ENCODE results near the gene ETF1.
"Not testable (repeated sequence)": the region's sequence is repeated elsewhere in the genome, so short reads cannot be mapped to it uniquely, and the experiment has no call there.

The ETF1 gene

DNA sequence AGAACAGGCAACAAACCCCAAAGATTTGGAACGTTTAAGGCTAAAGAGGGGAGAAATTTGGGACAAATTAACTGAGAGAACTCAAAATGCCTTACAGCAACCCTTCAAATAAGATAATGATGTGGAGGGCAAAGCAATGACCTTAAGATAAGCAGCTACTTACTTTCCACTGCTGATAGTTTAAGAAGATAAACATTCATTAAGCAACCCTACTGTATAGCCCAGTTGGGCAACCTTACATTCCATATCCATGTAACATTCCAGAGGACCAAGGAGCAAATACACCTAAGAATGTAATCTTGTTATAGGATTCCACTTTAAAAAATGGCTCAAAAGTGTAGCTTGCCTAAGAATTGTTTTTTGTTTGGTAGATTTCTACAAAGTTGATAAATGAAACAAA lies 14.8 kb downstream of the ETF1 start:
- DNase-seq: no peak

- DNase-seq: no peak
Observed at GRCh38 chr5:138527170-138527569, 15.9 kb downstream of the ETF1 start.

DNA sequence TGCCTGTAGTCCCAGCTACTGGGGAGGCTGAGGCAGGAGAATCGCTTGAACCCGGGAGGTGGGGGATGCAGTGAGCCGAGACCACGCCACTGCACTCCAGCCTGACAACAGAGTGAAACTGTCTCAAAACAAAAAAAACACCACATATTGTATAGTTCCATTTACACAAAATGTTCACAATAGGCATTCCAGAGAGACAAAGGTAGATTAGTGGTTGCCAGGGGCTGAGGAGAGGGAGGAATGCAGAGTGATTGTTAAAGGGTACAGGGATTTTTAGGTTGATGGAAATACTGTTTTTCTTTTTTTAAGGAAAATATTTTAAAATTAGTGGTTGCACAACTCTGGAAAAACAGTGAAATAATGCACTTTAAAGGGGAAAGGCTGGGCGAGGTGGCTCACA lies 19.6 kb downstream of the ETF1 start:
- no peak for DNase-seq

- DNase-seq: no peak
Observed at GRCh38 chr5:138520971-138521370, 22.1 kb downstream of the ETF1 start.

DNA sequence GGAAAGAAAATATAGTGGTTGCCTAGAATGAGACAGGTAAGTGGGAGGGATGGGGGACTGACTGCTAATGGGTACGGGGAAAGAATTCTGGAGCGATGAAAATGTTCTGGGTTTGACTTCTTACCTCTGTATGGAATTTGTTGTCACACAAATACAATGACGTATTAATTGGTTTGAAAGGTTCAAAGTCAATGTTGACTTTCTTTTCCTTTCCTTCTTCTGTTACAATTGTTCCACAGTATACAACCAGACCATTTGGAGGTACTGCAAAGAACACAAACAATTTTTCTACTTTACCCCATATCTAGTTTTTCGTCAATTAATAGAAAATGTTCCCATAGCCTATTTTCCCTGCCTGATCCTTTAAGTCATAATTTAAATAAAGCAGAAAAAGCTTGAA lies 25.6 kb downstream of the ETF1 start:
- no peak for DNase-seq

DNA sequence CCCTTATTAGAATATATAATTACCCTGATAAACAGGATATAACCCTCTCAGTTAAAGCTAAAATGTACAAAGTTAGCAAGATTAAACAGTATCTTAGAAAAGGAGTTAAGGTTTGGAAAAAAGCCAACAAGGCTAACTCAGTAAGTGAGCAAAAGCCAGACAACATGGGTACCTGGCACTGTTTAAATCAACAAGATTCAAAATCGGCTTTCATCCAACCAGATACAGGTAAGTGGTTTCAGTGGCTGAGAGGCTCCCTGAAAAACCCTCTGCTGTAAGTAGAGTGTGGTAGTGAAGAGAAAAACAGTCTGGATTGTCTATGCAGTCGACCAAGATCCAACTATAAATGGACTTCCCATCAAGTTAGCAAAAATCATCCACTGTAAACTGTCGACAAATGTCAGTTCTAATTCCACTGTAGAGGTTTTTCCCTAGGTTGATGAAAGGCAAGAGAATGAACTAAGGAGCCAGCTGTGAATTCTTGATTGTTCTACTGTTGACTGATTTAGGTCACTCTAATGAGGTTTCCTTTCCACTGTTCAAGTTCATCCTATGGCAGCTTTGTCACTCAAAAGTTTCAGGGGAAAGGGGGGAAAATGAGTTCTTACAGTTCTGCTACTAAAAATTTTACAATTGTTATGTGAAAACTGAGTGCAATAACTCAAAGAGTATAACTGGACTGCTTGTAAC lies 27.3 kb downstream of the ETF1 start:
- DNase-seq: no peak

- no peak for DNase-seq
Observed at GRCh38 chr5:138514021-138514420, 29.0 kb downstream of the ETF1 start.

GRCh38 chr5:138508958-138509357 lies 34.1 kb downstream of the ETF1 start:
- no peak for DNase-seq

- not testable (repeated sequence) for DNase-seq
Observed at GRCh38 chr5:138507485-138507884, 35.6 kb downstream of the ETF1 start.

GRCh38 chr5:138506370-138507306 lies 36.4 kb downstream of the ETF1 start:
- DNase-seq: no peak

DNA sequence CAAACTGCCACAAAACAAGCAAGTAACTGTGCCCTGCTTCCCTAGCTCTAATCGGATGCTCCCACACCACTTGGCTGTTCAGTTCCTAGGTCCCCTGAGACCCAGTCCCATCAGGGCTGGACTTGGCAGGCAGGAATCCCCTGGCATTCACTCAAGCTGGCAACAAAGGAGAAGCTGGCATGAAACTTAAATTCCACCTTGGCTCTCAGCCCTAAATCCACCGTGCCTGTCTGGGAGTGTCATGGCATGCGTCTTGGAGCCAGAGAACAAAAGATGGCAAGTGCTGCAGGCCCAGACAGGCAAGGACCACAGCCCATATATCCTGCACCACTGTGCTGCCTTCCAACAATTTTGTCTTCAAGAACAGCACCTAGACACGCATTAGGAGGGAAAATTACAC lies 38.2 kb downstream of the ETF1 start:
- no peak for DNase-seq

DNA sequence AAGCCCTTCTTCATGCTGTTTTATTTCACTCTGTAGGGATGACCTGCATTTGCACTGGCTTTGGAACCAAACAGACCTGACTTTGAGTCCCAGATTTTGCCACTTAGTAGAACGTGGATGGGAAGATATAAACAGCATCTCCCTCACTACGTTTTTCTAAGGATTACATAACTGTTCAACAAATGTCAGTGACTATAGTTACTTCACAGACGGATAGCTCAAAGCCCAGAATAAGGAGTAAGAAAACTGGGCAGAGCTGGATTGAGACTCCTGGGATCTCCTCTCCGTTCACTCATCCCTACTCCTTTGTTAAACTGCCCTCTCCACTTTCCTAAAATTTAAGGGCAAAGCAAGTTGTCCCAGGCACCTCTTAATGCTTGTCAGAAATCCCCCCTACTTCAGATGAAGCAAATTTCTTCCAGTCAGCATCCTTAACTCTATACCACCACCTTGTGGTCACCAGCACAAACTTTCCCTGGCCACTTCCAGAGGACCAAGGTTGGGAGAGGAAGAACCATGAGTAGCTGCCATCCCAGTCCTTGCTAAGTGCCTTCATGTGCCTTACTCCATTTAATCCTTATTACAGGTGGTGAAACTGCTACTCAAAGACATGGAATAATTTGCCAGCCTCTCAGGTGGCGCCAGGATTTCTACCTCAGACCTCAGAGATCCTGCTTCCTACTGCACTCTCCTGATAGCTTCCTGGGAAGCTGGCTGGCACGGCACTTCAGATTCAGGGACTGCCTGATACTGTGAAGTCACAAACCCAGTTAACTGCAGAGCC lies 39.4 kb downstream of the ETF1 start:
- no peak for DNase-seq

- no peak for DNase-seq
Observed at GRCh38 chr5:138502521-138502920, 40.5 kb downstream of the ETF1 start.

DNA sequence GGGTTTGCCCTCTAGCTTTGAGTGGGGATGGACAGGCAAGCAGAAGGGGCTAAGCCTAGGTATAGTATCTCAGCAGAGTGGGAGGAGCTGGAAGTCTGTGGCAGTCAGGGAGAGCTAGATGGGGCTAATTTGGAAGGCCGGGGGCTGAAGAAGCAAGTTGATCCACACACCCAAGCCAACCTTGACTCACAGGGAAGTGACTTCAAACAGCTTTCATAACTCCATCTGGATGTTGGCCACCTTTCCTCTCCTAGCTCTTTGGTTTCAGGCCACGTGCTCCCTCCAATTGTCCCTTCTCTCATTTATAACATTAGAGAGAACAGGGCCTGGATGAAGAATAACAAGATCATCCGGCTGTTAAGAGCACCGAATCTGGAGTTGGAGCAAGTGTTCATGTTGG lies 40.9 kb downstream of the ETF1 start:
- no peak for DNase-seq

- DNase-seq: no peak
Observed at GRCh38 chr5:138498376-138498775, 44.7 kb downstream of the ETF1 start.

- no peak for DNase-seq
Observed at GRCh38 chr5:138495351-138495750, 47.7 kb downstream of the ETF1 start.

- no peak for DNase-seq
Observed at GRCh38 chr5:138492560-138493045, 50.4 kb downstream of the ETF1 start.

GRCh38 chr5:138491669-138492559 lies 51.1 kb downstream of the ETF1 start:
- DNase-seq: no peak

DNA sequence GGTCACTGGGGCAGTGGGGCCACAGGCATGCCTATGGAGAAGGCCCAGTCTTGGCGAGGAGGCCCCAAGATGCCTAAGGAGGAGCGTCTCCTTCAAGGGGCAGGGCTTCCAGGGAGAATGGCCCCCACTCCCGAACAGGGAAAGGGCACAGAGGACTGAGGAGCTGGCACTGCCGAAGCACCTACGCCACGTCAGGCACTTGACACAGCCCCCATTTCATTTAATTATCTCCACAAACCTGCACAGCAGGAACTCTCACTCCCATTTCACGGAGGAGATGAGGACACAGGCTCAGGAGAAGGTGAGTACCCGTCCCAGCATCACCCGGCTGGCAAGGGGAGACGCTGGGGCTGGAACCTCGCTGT lies 51.8 kb downstream of the ETF1 start:
- DNase-seq: no peak

DNA sequence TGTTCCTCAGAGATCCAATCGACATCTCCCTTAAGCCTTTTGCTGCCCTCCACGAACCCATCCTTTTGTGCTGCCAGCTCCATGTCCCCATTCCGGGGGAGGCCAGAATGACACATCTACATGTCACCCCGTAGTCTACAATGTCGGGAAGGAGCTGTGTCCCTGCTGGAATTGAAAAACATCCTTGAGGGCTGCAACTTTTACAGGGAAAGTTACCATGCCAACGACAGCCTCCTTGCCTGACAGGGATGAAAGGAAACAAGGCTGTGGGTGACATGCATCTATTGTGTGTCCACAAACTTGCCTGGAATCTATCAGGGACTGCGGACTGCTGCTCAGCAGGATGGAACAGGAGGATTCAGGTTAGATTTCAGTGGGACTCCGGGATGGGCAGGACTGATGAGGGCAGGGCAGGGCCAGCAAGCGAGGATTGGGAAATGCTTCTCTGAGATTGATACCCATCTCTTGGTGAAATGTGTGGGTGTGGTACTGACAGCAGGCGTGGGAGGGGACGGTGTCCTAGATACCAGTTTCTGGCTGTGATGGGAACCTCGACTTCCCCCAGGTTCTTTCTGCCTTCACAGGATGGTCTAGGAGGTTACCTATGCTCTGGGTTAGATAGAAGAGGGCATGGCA lies 52.3 kb downstream of the ETF1 start:
- no peak for DNase-seq

GRCh38 chr5:138489683-138490061 lies 53.4 kb downstream of the ETF1 start:
- DNase-seq: no peak

DNA sequence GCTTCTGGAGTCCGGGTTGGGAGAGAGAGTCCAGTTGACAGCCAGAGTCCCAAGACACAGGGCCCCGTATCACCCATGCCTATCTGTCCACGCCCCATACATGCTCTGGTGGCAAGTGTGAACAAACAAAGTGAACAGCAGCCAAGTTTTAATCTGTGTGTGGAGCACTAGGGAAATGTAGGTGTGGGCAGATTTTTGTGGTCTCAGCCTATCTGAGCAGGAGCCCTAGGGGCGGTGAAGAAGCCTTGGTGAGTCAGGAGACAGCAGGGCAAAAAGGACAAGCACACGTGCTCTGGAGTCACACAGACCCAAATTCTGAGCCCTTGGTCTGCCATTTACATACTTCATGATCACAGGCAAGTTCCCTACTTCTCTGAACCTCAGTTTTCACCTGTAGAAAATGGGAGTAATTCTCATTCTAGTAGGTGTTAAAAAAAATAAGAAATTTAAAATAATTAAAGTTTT lies 54.5 kb downstream of the ETF1 start:
- DNase-seq: no peak
